ENCODE measurements around the gene KLHL14.

Gene KLHL14

DNA sequence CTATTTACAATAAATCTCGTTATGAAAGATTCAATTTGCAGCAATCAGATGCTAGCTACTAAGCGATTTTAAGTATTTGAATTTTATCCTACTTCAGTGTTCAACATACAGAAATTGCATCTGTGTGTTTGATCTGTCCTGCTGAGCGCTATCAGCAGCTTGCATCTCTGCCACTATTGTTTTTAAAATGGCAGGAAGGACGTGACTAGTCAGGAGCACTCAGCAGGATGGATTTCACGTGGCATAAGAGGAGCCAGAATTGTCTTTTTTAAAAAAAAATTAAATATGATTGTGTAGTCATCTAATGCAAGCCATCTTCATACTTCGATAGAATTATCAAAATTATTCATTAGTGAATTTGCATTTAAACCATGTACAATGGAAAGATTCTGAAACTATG, 2.8 kb upstream of the KLHL14 start:
- no peak for TF ChIP-seq SIN3A (IDR thresholded peaks at IDR 0.05; ENCODE audit: borderline replicate concordance, insufficient read depth, low read length)
- TF ChIP-seq TAF1 (IDR thresholded peaks at IDR 0.05; ENCODE audit: borderline replicate concordance, insufficient read depth, low read length): no peak
- TF ChIP-seq, protein P1, sequence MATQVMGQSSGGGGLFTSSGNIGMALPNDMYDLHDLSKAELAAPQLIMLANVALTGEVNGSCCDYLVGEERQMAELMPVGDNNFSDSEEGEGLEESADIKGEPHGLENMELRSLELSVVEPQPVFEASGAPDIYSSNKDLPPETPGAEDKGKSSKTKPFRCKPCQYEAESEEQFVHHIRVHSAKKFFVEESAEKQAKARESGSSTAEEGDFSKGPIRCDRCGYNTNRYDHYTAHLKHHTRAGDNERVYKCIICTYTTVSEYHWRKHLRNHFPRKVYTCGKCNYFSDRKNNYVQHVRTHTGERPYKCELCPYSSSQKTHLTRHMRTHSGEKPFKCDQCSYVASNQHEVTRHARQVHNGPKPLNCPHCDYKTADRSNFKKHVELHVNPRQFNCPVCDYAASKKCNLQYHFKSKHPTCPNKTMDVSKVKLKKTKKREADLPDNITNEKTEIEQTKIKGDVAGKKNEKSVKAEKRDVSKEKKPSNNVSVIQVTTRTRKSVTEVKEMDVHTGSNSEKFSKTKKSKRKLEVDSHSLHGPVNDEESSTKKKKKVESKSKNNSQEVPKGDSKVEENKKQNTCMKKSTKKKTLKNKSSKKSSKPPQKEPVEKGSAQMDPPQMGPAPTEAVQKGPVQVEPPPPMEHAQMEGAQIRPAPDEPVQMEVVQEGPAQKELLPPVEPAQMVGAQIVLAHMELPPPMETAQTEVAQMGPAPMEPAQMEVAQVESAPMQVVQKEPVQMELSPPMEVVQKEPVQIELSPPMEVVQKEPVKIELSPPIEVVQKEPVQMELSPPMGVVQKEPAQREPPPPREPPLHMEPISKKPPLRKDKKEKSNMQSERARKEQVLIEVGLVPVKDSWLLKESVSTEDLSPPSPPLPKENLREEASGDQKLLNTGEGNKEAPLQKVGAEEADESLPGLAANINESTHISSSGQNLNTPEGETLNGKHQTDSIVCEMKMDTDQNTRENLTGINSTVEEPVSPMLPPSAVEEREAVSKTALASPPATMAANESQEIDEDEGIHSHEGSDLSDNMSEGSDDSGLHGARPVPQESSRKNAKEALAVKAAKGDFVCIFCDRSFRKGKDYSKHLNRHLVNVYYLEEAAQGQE (IDR thresholded peaks at IDR 0.05; ENCODE audit: insufficient read depth in 1 of 2, low read depth in 2 of 2, low read length in 2 of 2): no peak
- no peak for TF ChIP-seq FOXP2 (optimal IDR thresholded peaks at IDR 0.05; ENCODE audit: borderline replicate concordance, extremely low read depth, extremely low read length, insufficient read depth)
- TF ChIP-seq POLR2AphosphoS5 (IDR thresholded peaks at IDR 0.05; ENCODE audit: low read depth, low read length): no peak

DNA sequence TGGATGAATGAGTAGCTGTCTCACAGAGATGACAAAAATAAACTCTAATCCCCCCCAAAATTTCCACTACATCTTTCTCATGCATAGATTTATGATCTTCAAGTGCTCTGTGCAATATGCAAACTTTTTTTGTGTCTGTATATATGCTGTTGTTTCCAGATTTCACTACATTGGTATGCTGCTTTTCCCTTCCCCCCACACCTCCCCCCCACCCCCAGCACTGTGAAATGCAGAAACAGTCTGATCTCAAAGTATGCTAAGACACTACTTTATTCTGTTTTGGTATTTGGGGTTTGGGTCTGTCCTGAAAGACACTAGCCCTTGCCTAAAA, 524 bp upstream of the KLHL14 start:
- TF ChIP-seq SIN3A (IDR thresholded peaks at IDR 0.05; ENCODE audit: borderline replicate concordance, insufficient read depth, low read length) (no peak), TAF1 (IDR thresholded peaks at IDR 0.05; ENCODE audit: borderline replicate concordance, insufficient read depth, low read length) (no peak), POLR2AphosphoS5 (IDR thresholded peaks at IDR 0.05; ENCODE audit: low read depth, low read length) (no peak), FOXP2 (optimal IDR thresholded peaks at IDR 0.05; ENCODE audit: borderline replicate concordance, extremely low read depth, extremely low read length, insufficient read depth) (no peak)
- TF ChIP-seq, protein P1 (IDR thresholded peaks at IDR 0.05; ENCODE audit: insufficient read depth in 1 of 2, low read depth in 2 of 2, low read length in 2 of 2): no peak

DNA sequence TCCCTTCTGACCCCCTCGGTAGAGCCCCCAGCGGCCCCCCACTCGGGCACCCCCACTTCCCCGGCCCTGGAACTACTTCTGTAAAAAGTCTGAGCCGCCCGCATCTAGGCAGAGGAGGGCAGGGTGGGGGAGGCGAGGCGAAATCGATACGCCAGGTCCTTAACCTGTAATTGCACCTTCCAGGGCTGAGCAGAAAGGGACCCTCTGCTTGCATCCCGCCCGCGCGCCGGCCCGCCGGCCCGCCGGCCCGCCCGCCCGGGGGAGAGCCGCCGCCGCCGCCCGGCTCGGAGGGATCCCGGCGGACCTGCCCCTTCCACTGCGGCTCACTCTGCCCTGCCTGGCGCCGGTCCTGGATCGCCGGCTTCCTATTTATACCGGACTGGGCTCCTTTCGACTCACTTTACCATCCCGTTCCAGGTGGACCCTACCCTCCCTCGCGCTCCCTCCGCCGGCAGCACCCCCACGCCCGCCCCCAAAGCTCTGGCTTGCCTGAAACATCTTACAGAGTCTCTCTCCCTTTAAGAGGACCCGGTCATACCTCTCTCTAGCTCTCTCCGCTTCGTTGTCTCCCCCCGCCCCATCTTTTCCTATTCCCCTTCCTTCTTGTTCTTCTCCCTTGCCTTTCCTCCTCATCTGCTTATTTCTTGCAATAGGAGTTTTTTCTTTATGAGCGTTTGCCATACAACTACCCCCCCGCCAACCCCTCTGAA, 797 bp downstream of the KLHL14 start:
- no peak for TF ChIP-seq TAF1 (IDR thresholded peaks at IDR 0.05; ENCODE audit: borderline replicate concordance, insufficient read depth, low read length)
- no peak for TF ChIP-seq FOXP2 (optimal IDR thresholded peaks at IDR 0.05; ENCODE audit: borderline replicate concordance, extremely low read depth, extremely low read length, insufficient read depth)
- TF ChIP-seq, protein P1 (IDR thresholded peaks at IDR 0.05; ENCODE audit: insufficient read depth in 1 of 2, low read depth in 2 of 2, low read length in 2 of 2): no peak
- TF ChIP-seq SIN3A (IDR thresholded peaks at IDR 0.05; ENCODE audit: borderline replicate concordance, insufficient read depth, low read length): no peak
- no peak for TF ChIP-seq POLR2AphosphoS5 (IDR thresholded peaks at IDR 0.05; ENCODE audit: low read depth, low read length)

DNA sequence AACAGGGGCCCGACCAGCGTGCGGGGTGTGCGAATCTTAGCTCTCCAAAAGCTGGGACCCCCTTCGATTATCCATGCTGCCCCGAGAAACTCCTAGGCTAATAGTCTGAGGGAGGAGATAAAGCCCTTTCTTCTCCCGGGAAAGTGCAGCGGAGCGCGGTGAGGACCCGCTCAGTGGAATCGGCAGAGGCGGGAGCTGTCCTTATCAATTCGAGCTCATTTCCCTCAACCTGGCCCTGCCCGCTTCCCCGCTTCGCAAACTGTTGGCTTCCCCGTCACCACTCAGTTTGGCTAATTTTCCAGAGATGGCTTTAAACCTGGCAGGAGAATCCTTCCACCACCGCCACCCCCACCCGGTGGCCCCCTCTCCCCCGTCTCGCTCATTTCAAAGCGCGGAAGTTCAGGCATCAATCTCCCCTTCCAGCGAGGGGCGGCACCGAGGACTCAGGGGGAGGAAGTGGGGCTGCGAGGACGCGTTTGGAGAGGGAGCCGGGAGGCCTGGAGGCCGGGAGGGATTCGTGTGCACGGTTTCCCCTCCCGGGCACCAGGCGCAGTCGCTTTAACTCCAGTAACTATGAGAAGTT, 1.6 kb downstream of the KLHL14 start:
- TF ChIP-seq FOXP2 (optimal IDR thresholded peaks at IDR 0.05; ENCODE audit: borderline replicate concordance, extremely low read depth, extremely low read length, insufficient read depth) (no peak), SIN3A (IDR thresholded peaks at IDR 0.05; ENCODE audit: borderline replicate concordance, insufficient read depth, low read length) (no peak), TAF1 (IDR thresholded peaks at IDR 0.05; ENCODE audit: borderline replicate concordance, insufficient read depth, low read length) (no peak), POLR2AphosphoS5 (IDR thresholded peaks at IDR 0.05; ENCODE audit: low read depth, low read length) (no peak)
- TF ChIP-seq, protein P1 (IDR thresholded peaks at IDR 0.05; ENCODE audit: insufficient read depth in 1 of 2, low read depth in 2 of 2, low read length in 2 of 2): no peak

All from PFSK-1 (cell line).